Right renal cortex interstitium (tissue), 3 donors: Measurements from ENCODE around the gene DCP1B. TPM values are rescaled to one million over a fixed set of nuclear protein-coding genes. Genes with fewer than 3 reads are reported as not detected.
"Not testable (repeated sequence)": the region's sequence is repeated elsewhere in the genome, so short reads cannot be mapped to it uniquely, and the experiment has no call there.

Source experiments
- DNase-seq, 3 donors: peaks; one replicate each; pipeline ENCODE4 v3.0.0-alpha.2; 2013; ENCODE audit warnings: low read depth in 3 of 3, low spot score in 2 of 3
- polyA plus RNA-seq, 3 donors: library from polyadenylated mRNA; unstranded; fragments of 120-200 nt; gene quantifications; one replicate each; pipeline ENCODE4 v1.2.1, GENCODE V29; 2013; ENCODE audit not compliant: insufficient read length in 3 of 3

The DCP1B gene
- polyA plus RNA-seq, 3 donors = 28.7 to 35.6 (median 30.5) TPM

DNA sequence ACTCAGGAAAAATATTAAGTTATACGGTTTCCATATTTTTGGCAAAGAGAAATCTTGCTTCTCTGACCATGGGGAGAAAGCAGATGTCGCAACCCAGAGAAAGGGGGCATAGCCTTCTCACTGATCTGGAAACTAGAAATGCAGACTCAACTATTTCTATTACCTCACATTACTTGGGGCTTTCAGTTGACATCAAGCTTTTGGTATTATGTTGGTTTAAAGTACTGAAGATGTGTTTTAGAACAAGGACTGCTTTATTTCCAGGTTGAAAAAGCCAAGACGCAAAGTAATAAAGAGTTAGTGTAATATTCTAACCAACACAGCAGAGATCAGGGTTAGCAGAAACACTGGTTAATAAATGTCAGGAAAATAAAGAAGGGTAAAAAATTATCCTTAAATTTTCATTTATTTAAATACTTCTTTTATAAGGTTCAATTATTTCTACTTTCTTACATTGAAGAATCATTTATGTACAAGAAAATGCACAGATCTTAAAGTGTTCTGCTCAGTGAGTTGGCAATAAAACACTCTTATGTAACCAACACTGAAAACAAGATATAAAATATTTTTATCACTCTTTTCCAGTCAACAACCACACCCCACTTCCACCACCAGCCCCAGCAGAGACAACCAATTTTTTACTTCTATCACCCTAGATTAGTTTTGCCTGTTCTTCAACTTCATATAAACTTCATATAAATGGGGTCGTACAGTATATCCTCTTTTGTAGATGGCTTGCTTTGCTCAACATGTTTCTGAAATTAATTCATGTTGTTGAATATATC lies 26.0 kb downstream of the DCP1B start:
- no peak for DNase-seq

DNA sequence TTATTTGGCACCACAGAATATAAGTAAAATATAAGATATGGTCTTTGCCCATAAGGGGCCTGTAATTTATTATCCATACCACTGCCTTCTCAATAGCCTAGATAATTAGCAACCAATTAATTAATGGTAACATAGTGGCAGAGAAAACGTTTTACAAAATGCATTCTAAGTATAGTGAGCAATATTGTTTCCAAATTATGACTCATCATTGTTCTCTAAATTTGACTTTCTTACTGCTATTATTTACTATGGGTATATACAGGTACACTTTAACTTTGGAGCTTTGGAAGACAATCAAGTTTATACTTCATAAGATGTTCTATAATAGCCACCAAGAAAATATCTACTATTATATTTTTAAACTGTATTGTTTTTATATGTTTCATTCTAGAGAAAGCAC lies 26.7 kb downstream of the DCP1B start:
- no peak for DNase-seq

DNA sequence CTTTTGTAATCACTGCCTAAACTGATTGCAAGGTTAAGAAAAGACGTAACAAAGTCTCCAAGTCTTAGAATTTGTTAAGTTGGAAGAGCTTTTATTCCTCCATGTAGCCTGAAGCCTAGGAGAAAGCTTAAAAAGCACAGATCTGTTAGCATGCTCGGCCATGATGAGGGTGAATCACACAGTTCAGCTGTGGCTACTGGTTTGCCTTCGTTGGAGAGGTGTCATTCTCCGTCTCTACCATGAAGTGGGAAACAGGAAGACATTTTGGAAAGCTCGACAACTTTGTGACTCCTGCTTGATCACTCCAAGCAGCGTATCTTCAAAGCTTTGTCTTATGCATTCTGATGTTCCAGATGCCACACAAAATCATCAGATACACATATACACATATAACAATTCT lies 27.1 kb downstream of the DCP1B start:
- DNase-seq = no peak

GRCh38 chr12:1974812-1975211 lies 29.4 kb downstream of the DCP1B start:
- no peak for DNase-seq

DNA sequence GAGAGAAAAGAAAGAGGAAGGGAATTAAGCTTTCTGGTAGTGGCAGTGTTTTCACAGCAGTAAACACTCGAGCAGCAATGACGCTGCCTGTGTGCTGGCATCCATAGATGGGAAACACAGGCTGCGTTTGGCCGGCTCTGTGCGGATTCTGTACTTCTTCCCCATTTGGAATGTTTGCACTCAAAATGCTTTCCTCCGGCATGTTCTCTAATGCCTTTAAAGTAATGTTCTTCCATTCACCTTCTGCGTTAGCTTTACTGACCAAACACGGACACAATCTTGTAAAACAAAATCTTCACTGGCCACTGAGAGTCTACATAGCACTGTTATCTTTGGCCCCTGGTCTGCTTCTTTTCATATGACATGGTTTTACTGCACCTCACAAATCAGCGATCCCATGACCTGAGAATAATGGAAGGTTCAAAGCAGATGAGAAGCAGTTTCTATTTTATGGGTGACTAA lies 31.4 kb downstream of the DCP1B start:
- peak in 1 of 3 donors; percentile 32 for DNase-seq

GRCh38 chr12:1972260-1972659 lies 32.0 kb downstream of the DCP1B start:
- DNase-seq = no peak

DNA sequence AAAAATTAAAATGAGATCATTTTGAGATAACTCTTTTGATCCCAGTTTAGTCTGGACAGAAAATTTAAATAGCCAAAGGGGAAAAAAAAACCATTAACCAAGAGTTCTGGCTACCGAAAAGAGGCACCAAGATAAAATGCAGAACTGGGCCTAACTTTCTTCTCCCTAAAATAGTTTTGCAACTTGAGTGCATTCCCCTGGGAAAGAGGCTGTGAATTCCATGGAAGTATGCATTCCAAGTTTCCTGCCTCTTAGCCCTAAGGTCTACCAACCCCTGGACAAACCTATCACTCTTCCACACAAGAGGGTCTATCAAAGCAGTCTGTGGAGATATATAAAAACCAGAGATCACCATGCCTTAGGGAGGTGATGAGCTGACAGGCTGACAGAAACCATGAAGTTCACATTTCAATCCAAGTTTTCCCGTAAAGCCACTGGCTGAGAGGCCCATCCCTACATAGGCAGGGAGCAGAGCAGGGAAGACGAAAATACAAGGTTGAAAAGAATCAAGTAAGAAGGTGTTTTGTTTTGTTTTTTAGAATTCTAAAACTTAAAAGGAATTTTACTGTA lies 33.8 kb downstream of the DCP1B start:
- no peak for DNase-seq

DNA sequence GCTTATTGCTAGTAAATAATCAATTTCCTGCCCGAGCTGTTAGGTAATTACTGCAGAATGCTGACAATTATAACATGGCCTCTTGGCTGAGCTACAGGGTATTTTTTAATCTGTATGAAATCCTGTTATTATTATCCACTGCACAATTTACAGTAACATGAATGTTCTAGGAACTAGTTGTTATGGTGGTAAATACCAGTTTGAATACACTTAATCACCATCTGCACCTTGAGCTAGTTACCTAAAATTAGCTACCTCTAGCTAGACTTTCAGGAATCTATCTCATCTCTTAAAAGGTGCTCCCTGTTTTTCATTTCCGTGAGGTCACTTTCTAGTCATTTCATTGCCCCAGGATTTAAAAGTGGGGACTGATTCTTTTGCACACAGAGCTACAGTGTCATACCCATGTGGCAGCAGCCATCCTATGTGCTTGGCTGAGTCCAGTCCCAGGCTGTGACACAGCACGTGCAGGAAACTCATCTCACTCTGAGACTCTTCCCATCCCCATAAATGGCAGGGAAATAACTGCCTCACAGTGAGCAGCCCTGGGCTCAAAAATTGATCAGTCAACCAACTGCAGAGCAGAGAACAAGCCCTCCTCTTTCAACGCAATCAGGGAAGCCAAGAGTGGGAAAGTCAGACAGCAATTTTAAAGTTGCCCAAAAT lies 37.6 kb downstream of the DCP1B start:
- DNase-seq = no peak

DNA sequence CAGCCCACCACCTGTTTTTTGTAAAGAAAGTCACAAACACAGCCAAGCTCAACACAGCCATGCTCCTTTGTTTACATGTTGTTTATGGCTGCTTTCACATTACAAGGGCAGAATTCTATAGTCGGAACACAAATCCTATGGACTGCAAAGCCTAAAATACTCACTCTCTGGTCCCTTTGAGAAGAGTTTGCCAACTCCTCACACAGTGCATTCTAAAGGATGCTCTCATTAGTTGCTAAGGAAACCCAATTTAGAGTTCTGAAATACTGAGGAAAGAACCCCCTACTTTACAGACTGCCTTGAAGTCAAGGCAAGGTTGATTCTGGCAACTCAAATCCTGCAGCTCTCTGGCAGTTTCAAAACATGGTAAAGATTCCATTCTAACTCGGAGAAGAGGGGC lies 38.3 kb downstream of the DCP1B start:
- DNase-seq = no peak

- no peak for DNase-seq
Observed at GRCh38 chr12:1962051-1963020, 41.9 kb downstream of the DCP1B start.

GRCh38 chr12:1956716-1957115 lies 47.5 kb downstream of the DCP1B start:
- no peak for DNase-seq

DNA sequence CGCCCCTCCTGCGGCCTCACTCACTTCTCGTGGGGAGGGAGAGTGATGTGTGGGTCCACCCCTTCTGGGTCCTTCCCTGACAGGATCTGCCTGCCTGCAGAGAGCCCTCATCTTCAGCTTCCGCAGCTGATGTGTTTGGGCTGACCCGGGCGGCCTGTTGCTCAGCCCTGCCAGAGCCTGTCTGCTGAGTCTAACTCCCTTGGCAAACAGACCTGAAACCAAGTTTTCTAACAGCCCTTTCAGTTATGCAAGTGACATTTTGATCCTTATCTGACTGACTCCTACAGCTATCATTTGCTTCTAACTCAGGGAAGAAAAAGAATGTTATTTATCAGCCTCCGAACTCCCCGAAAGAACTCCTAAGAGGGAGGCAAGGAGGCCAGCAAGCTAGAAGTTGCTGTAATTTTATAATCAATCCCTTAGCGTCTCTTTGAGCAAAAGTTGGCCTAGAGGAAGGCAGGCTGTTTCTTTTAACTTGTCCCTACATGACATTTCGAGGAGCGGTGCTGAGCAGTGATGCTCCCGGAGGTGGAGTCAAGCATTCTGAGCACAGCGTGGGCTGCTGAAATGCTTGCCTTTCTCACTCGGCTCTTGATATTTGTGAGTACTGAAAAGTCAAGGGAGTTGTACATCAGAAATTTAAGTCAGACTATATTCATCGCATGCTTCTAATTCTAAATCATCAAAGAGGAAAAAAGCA lies 54.3 kb downstream of the DCP1B start:
- DNase-seq = no peak

DNA sequence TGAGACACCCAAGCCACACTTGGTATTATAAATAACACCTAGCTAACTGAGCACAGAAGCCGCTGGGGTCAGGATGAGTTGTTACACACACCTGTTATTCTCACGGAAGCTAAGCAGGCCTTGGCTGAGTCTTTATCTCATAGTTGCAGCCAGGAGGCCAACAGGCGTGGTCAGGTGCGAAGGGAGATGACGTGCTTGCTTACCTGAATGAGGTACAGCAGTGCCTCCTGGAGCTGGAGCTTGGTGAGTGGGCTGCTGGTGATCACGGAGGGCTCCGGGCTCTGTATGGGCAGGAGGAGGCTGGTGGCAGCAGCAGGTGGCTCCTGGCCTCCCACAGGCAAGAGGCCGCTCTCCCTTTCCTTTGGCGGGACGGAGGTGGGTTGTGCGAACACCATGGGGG lies 55.4 kb downstream of the DCP1B start:
- DNase-seq = no peak

DNA sequence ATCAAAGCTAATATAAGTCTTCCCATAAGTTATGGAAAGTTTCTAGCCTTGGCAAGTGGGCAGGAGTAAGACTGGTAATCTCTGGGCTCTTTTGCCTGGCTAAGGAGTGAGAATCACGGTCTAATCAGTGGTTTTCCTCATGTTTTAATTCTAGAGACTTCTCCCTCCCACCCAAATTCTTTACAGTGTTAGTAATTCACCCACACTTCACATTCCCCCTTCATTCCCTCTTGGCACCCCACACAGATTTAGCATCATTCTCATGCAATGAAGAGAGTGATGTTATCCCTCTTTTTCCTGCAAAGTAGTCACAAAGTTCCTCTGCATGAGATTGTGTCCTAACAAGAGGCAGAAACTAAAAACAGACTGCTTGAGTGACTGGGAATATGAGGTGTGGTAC lies 57.2 kb downstream of the DCP1B start:
- DNase-seq = no peak

DNA sequence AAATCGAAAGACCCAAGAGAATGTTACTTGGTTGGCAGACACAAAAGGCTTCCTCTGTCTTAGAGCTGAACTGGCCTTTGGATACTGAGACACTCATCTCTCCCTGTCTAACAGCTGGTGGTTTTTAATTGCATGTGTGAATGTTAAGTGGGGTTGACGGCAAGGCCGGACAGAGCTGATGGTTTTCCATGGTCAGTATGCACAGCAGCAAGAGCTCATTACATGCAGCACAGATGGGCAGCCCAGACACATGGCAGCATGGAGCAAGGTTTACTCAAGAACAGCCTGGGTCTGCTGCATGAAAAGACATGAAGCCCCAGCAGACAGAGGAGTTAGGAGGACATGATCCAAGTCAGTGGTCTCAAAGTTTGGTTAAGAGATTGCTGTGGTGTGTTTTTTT lies 58.0 kb downstream of the DCP1B start:
- no peak for DNase-seq

- DNase-seq = not testable (repeated sequence)
Observed at GRCh38 chr12:1945502-1945901, 58.8 kb downstream of the DCP1B start.

- peak; percentile 75 to 83 (median 78) for DNase-seq
Observed at GRCh38 chr12:1939801-1940607, 64.3 kb downstream of the DCP1B start.

DNA sequence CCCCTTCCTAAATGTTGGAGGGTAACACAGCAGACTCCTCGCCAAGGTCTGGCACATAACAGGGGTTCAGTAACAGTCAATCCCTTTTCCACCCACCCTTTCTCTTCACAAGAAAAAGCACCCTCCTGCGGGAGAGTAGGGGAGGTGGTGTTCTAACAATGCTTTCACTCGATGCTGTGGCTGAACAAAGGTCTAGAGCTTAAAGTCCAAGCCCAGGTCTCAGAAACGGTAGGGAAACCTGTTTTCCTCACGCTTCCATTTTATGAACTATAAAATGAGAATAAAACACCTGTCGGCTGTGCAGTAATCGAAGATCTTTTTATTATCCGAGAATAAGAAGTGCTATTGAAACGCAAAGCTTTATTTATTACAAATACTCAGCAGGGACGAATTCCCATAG lies 64.9 kb downstream of the DCP1B start:
- no peak for DNase-seq

DNA sequence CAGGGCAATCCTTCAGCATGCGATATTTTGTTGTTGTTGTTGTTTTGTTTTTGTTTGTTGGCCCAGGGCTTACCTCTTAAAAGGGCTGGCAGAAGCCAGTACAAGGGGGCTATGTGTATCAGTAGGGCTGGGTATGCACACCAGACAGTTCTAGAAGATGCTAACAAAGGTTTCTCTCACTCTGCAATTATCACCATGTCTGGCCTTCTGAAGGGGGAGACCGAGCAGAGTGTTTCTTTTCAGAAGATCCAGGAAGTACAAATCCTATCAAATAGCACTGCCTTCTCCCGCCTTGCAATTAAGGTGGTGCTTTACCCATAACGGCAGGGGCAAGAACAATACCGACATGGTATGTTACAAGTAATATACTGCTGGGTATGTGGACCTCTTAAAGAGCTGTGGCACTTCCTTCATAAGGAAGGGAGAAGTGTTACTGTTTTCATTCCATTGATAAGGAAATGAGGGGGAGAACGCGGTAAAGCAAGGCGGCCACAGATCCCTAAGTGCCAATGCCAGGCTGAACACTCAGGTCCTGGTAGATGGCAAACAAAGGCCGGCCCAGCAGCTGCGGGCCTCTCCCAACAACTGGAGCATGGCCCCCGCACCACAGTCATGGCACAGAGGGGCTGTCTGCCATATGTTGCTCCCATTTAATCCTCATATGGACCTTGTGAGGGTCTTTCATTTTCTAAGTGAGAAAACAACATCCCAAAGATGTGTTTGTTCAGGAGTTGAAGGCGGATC lies 66.6 kb downstream of the DCP1B start:
- DNase-seq = no peak
